T-helper 1 cell (primary cell): ENCODE measurements around the gene CLEC12A.
"Not testable (repeated sequence)": the region's sequence is repeated elsewhere in the genome, so short reads cannot be mapped to it uniquely, and the experiment has no call there.

Experiments
- DNase-seq, 5 donors: peaks; one replicate each; pipeline ENCODE4 v3.0.0-alpha.2; 2012 to 2020

The CLEC12A gene

GRCh38 chr12:9973949-9974348 is 2.7 kb downstream of the CLEC12A start:
- DNase-seq, result no peak

- DNase-seq, result not testable (repeated sequence)
Measured at GRCh38 chr12:9974731-9975130, 3.5 kb downstream of the CLEC12A start.

GRCh38 chr12:9975614-9976013 is 4.4 kb downstream of the CLEC12A start:
- DNase-seq, result no peak

- not testable (repeated sequence) for DNase-seq
Measured at GRCh38 chr12:9976626-9977025, 5.4 kb downstream of the CLEC12A start.

- no peak for DNase-seq
Measured at GRCh38 chr12:9977916-9978315, 6.7 kb downstream of the CLEC12A start.

GRCh38 chr12:9980126-9980525 is 8.9 kb downstream of the CLEC12A start:
- DNase-seq, result no peak

- DNase-seq, result no peak
Measured at GRCh38 chr12:9991876-9992275, 20.7 kb downstream of the CLEC12A start.

- no peak for DNase-seq
Measured at GRCh38 chr12:9992296-9992695, 21.1 kb downstream of the CLEC12A start.

- DNase-seq, result no peak
Measured at GRCh38 chr12:9999016-9999415, 27.8 kb downstream of the CLEC12A start, which contains the start of gene CLEC1B. TSS of gene CLEC1B (minus strand) at chr12:9999121. CDS start at chr12:9999100, 21 bp downstream.

- no peak for DNase-seq
Measured at GRCh38 chr12:10001171-10001776, 30.1 kb downstream of the CLEC12A start.

GRCh38 chr12:10012630-10013330 is 41.6 kb downstream of the CLEC12A start:
- no peak for DNase-seq

- DNase-seq, result no peak
Measured at GRCh38 chr12:10015450-10015849, 44.2 kb downstream of the CLEC12A start.

GRCh38 chr12:10016881-10017280 is 45.7 kb downstream of the CLEC12A start:
- DNase-seq, result no peak

- DNase-seq, result no peak
Measured at GRCh38 chr12:10018386-10018785, 47.2 kb downstream of the CLEC12A start.

- no peak for DNase-seq
Measured at GRCh38 chr12:10021342-10021741, 50.1 kb downstream of the CLEC12A start.

- no peak for DNase-seq
Measured at GRCh38 chr12:10025236-10025635, 54.0 kb downstream of the CLEC12A start.

GRCh38 chr12:10026666-10027065 is 55.5 kb downstream of the CLEC12A start:
- DNase-seq, result not testable (repeated sequence)

GRCh38 chr12:10027311-10027710 is 56.1 kb downstream of the CLEC12A start:
- no peak for DNase-seq

- DNase-seq, result no peak
Measured at GRCh38 chr12:10027721-10028120, 56.5 kb downstream of the CLEC12A start.

- no peak for DNase-seq
Measured at GRCh38 chr12:10030446-10030845, 59.2 kb downstream of the CLEC12A start, which contains the start of gene CLEC9A. TSS of gene CLEC9A (plus strand) at chr12:10030682. CDS start at chr12:10052688, 22,006 bp downstream.

- DNase-seq, result no peak
Measured at GRCh38 chr12:10031321-10031720, 60.1 kb downstream of the CLEC12A start.

GRCh38 chr12:10031771-10032175 is 60.6 kb downstream of the CLEC12A start:
- DNase-seq, result no peak

GRCh38 chr12:10033783-10034545 is 62.8 kb downstream of the CLEC12A start:
- DNase-seq, result no peak
